GM19025 (cell line): ENCODE measurements around the gene ACVRL1.

Experiments used
- ATAC-seq: cut with Tn5 transposase; IDR thresholded peaks from one replicate; pipeline ENCODE4 v1.9.1; 2021; ENCODE audit warnings: mild to moderate bottlenecking, low read depth, moderate library complexity; ENCODE audit not compliant: unreplicated experiment

ACVRL1 gene

DNA sequence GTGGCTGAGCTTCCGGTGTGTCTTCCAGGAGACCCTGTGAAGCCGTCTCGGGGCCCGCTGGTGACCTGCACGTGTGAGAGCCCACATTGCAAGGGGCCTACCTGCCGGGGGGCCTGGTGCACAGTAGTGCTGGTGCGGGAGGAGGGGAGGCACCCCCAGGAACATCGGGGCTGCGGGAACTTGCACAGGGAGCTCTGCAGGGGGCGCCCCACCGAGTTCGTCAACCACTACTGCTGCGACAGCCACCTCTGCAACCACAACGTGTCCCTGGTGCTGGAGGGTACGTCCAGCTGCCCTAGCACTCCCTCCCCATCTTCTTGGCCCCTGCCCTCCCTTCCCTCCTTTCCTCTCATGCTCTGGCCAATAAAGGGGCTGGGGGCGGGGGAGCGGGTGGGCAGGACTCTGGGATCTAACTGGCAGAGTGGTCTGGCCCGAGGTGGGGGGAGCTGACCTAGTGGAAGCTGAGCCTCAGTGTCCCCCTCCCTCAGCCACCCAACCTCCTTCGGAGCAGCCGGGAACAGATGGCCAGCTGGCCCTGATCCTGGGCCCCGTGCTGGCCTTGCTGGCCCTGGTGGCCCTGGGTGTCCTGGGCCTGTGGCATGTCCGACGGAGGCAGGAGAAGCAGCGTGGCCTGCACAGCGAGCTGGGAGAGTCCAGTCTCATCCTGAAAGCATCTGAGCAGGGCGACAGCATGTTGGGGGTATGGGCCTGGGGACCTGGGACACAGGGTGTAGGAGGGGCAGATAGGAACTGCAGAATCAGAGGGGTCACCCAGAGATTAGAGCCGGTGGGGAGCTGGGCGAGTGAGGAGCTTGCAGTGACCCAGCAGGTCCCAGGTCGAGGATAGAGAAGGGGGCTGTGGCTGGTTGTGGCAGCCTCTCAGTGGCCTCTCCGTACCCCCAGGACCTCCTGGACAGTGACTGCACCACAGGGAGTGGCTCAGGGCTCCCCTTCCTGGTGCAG, 6.0 kb downstream of the ACVRL1 start:
- no peak for ATAC-seq

DNA sequence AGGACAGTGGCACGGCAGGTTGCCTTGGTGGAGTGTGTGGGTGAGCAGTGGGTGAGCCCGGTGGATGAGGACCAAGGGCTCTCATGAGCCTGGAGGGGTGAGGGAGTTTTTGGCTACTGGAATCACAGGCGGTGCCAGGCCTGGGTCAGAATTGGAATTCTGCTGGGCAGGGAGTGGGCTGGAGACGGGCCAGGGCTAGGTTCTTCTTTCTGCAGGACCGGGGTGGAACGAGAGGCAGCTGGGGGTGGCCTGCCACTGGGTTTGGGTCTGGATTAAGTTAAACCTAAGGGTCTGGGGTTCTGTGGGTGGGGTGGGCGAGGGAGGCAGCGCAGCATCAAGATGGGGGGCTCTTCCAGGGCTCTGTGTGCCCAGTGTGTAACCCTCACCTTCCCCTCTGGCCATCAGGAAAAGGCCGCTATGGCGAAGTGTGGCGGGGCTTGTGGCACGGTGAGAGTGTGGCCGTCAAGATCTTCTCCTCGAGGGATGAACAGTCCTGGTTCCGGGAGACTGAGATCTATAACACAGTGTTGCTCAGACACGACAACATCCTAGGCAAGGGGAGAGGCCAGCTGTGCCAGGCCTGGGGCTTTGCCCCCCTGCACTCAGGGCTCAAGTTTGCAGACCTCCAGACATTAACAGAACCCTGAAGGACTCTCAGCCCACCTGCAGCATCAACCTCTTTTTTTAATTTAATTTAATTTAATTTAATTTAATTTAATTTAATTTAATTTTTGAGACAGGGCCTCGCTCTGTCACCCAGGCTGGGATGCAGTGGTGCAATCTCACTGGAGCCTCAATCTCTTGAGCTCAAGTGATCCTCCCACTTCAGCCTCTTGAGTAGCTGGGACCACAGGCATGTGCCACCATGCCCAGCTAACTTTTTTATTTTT, 7.0 kb downstream of the ACVRL1 start:
- ATAC-seq: no peak

DNA sequence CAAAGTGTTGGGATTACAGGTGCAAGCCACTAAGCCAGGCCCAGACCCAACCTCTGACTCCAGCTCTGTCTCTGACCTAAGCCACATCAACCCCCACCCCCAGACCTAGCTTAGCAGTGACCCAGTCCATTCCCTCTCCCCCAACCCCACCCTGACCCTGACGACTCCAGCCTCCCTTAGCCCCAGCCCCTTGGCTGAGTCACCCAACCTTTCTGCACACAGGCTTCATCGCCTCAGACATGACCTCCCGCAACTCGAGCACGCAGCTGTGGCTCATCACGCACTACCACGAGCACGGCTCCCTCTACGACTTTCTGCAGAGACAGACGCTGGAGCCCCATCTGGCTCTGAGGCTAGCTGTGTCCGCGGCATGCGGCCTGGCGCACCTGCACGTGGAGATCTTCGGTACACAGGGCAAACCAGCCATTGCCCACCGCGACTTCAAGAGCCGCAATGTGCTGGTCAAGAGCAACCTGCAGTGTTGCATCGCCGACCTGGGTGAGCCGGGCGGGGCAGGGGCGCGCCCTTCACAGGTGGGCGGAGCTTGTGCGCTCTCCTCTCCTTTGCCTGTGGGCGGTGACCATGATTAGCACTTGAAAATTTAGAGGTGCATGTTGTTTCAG, 7.8 kb downstream of the ACVRL1 start:
- no peak for ATAC-seq

DNA sequence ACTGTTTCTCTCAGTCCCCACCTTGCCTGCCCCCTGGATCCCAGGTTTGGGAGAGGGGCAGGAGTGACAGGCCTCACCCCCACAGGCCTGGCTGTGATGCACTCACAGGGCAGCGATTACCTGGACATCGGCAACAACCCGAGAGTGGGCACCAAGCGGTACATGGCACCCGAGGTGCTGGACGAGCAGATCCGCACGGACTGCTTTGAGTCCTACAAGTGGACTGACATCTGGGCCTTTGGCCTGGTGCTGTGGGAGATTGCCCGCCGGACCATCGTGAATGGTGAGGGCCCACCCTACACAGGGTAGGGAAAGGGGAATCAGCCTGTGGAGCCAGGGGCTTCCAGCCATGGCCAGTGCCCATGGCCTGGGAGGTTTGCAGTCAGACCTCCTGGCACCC, 8.6 kb downstream of the ACVRL1 start:
- ATAC-seq: no peak

DNA sequence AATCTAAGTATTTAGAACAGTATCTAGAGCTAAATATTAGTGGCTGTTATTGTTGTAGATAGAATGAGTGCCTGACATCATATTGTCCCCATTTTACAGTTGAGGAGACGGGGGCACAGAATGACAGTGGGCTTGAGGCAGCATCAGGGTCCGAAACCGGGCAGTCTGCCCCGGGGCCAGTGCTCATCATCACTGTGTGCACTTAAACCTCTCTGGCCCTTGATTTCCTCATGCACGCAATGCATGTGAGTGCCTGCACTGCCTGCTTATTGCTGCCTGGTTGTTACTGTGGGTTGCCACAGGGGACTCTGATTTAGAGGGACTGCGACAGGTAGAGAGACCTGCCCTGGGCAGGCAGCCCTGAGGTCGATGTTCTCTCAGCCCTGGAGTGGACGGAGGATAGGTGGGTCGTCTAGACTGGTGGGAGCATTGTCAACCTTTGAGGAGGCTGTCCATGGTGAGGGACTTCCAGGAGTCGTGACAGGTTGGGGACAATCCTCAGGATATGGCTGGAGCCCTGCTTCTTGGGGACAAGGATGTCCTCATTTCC, 9.8 kb downstream of the ACVRL1 start:
- no peak for ATAC-seq

DNA sequence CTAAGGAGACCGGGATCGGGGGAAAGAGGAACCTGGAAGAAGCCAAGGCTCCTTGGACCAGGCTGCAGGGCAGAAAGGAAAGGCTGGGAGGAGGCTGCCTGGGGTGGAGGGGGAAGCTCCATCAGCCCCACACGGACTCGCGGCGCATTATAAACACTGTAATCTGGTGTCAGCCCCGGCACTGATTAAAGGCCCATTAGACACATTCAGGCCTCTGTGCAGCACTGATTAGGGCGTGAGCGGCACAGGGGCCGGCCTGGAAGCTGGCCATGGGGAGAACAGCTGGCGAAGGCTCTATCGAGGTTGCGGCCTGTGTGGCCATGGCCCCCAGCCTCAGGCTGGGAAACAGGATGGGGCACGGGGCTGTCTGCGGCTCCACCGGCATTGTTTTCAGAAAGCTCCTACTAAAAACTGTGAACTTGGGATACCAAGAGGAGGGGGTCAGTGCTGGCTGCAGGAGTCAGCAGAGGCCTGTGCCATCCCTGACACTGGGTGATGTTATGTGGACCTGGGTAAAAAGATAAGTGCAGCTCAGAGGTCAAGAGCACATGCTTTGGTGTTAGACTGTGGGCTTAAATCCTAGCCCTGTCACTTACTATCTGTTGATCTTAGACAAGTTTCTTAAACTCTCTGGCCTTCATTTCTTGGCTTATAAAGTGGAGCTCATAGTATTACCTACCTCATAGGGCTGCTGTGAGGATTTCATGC, 10.6 kb downstream of the ACVRL1 start:
- ATAC-seq: no peak

DNA sequence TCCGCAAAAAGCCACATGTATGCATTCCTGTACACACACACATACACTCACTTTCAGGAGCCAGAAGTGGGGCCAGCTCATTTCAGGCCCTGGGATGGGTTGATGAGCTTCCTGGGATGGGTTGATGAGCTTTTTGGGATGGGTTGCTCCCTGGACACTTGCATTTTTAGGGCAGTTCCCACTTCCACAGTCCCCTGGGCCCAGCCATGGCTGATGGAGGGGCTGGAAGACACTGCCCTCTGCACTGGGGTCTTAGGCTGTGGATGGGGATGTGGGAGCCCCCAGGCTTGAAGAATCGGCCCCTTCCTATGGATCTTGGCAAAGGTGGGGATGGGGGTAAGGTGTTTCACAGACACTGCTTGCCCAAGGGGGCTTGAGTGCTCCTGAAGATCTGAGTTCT, 12.7 kb downstream of the ACVRL1 start:
- ATAC-seq: no peak

DNA sequence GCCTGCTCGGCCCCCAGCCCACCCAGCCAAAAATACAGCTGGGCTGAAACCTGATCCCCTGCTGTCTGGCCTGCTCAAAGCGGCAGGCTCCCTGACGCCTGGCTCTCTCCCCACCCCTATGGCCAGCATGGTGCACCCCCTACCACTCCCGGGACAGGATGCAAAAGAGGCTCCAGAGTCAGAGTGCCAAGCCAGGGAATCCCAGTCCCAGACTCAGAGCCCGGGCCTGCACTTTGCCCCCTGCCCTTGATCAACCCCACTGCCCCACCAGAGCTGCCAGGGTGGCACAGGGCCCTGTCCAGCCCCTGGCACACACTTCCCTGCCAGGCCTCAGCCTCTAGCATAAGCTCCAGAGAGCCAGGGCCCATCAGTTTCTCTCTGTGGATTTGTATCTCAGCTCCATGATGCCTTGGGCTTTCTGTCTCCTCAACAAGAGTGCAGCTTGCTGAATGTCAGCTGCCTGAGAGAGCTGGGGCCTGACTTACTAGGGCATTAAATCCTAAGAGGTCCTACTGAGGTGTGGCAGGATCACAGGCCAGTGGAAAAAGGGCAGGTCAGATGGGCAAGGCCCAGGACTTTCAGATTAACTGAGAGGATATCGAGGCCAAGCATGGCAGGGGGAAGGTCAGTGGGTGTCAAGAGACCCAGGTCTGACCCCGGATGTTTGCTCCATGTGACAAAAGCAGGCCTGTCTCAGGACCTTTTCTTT, 13.9 kb downstream of the ACVRL1 start:
- ATAC-seq: no peak

DNA sequence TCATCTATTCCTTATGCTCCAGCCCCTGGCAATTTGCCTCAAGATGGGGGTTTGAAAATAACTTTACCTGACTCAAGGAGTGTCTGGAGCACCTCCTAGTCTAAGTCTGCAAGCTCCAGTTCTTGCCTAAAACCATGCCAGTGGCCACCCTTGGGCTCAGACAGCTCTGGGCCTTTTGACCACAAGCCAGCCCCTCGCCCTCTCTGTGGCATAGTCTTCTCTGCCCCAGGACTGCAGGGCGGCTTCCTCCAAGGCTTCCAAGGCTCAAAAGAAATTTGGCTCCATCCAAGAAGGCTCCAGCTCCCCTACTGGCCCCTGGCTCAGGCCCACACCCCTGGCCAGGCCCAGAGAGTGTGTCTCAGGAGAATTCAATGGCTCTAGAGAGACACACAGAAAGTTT, 14.8 kb downstream of the ACVRL1 start:
- ATAC-seq: no peak

DNA sequence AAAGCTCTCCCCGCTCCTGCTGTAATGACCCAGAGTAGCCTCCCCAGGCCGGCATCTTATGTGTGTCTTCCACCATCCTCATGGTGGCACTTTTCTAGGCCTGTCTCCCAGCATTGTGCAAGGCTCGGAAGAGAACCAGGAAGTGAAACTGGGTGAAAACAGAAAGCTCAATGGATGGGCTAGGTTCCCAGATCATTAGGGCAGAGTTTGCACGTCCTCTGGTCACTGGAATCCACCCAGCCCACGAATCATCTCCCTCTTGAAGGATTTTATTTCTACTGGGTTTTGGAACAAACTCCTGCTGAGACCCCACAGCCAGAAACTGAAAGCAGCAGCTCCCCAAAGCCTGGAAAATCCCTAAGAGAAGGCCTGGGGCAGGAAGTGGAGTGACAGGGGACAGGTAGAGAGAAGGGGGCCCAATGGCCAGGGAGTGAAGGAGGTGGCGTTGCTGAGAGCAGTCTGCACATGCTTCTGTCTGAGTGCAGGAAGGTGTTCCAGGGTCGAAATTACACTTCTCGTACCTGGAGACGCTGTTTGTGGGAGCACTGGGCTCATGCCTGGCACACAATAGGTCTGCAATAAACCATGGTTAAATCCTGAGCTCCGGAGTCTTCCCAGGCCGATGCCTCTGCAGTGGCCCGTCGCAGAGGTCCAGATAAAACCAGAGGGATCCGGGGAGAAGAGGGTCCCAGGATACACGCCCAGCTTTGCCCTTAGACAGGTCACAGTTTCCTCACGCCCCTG, 15.6 kb downstream of the ACVRL1 start:
- no peak for ATAC-seq

DNA sequence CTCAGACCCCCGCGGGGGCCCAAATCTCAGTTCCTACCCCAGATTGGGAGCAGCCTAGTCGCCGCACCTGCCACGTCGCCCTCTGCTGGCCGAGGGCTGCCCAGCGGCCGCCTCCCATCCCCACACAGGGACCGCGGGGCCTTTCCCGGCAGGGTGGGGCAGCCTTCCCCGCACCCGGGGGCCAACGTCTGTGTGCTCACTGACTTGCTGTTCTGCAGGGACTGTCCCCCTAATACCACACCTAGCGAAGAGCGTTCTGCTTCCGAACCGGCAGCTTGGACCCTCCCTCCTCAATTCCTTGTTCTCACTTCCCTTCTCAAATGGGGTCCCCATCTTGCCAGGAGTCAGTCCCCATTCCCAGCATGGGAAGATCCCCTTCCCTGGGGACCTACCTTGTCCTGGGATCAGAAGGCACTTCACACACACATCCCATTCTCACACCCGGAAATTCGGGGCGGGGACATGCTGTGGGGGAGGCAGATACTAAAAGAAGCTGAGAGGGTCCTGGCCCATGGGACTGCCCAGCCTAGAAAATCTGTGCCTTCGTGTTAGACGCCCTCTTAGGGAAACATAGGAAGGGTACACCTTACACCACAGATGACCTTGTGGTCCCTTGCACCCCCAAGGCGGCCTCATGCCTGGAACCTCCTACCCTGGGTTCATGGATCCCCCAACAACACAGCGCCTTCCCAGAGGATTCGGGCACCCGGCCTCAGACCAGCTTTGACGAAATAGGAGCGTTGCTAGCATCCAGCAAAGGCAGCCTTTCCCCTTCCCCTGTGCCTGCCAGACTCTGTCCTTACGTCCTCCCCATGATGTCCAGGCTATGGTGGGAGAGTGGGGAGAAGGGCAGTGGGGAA, 16.4 kb downstream of the ACVRL1 start:
- ATAC-seq: no peak

DNA sequence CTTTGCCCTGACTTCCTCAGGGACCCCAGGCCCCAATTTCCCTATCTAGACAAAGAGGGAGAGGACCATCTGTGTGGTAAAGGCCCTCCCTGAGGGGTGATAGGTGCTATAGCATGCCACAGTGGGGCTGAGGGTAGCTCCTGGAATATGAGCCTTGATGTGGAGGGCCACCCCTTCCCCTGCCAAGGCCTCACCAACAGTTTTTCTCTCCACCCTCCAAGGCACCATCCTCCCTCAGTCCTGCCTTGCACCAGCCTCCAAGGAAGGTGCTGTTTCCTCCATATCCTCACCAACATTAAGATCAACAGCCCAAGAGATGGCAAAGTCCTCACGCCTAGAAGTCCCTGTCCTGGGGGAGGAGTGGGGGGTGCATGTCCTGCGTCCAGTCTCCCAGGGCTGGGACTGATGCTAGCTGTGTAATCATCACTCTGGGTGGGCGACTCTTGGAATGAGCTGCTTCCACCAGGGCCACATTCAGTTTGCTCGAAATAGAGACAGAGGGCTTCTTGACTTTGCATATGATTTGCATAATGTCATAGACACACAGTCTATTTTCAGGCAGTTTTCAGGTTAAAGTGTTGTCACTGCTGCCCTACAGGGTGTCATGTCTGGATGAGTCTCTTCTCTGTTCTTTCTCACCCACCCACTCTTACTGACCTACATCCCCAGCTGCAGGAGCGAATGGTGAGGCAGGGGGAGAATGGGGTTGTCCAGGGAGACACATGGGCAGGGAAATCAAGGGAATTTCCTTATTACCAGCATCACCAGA, 17.4 kb downstream of the ACVRL1 start:
- ATAC-seq: no peak

DNA sequence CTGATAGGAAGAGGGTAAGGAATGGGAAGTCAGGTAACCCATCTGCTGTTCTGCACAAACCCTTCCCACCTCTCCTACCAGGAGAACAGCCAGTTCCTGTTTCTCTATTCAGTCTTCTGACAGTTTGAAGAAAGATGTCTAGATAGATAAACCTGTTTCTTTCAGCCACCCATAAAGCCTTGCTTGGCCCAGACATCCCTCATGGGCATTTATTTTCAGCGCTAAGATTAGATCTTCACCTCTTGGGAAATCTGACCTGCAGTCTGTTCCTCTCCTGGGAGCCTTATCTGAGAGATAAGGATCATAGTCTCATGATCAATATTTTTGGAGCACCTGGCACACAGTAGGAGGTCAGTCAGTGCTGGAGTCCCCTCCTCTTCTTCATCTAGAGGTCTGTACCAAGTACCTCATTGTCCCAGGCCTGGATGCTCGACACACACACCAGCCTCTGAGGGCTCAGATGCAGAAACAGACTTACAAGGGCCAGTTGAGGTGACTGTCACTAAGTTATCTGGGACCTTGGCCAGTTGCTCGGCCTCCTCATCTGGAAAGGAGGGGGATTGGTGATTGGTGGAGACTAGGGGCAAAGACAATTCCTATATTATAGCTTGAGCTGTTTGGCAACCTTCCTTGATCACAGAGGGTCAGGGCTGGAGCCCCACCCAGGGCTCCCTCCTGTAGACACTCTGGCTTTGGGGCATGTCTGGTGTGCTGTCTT, 18.2 kb downstream of the ACVRL1 start:
- ATAC-seq: no peak

DNA sequence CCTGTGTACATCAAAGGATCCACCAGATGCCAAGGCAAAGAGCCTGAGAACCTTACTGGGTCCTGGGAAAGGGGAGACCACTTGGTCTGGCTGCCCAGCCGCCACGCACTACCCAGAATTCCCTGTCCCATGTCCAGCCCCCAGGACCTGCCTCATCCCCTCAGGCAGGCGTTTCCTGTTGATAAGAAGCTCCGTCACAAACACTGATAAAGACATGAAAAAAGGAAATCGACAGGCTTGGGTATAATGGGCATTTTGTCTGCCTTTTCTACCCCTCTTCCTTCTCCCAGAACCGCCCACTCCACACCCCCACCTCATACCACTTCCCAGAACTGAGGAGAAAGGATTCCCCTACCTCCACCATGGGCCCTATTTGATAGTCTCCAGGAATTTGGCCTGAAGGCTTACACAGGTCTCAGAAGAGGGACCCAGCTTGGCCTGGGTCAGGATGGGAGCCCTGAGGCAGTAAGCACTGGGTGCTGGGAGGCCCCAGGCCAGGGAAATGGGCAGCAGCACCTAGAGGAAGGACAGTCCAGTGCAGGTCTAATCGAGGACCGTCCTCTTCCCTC, 18.8 kb downstream of the ACVRL1 start:
- no peak for ATAC-seq

DNA sequence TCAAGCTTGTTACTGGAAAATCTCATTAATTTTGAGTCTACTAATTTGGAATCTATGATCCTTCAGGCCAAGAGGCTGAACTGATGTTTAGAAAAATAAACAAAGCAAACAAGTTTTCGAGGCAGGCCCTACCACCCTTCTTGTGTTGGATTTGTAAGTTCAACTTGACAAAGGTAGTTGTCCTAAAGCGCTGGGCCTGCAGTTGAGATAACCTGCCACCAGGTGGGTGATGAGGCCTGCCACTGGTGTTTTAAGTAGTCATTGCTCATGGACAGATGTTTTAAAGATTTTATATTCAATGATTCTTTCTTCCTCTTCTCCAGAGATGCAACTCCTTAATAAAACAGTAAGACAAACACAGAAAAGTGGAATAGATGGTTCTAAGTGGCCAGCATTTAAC, 19.4 kb downstream of the ACVRL1 start:
- ATAC-seq: no peak
